ENCODE data around the gene PALD1.

DNA sequence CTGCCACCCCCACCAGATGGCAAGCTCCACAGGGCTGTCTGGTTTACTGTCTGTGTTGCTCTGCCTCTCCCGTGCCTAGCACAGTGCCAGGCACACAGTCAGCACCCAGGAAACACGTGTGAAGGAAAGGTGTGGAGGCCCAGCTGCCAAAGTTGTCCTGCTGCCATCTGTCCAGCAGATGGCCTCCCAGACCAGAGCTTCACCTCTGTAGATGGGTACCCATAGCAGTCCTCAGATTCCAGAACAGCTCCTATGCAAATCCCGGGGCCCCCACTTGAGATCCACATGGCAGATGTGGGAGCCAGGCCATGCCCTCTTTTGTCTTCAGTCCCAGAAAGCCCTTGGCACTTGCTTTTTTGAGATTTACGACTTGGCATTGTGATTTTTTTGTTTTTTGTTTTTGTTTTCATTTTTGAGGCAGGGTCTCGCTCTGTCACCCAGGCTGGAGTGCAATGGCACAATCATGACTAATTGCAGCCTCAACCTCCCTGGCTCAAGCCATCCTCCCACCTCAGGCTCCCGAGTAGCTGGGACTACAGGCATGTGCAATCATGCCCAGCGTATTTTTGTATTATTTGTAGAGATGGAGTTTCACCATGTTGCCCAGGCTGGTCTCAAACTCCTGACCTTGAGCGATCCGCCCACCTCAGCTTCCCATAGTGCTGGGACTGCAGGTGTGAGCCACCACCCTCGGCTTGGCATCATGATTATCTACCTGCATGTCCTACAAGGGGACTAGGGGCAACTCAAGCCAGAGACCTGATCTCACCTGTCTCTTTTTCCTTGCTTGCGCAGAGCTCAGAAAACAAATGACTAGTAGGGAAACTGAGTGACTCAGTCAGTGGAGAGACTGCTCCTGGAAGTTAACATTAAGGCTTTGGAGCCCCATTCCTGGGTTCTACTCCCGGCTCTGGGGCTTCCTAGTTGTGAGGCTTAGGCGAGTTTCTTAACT, 16.9 kb upstream of the PALD1 start:
- TF ChIP-seq POLR2A (IDR thresholded peaks at IDR 0.05; ENCODE audit: low read length): no peak
- TF ChIP-seq GATA1 (IDR thresholded peaks at IDR 0.05; ENCODE audit: low read depth, low read length): no peak

Data from erythroblast (primary cell).